Gastroesophageal sphincter (tissue), 3 donors: ENCODE results near the gene LTO1.

ENCODE experiments used
- CTCF ChIP-seq, 4 experiments: fragments of 200-600 bp in 2 of 4; fragments of 450-650 bp in 2 of 4; sonication (generic) in 1 of 4; IDR thresholded peaks; one replicate each; pipeline ENCODE4 v1.5.1; 2017 to 2019; ENCODE audit warnings: antibody characterized with exemption in 4 of 4, mild to moderate bottlenecking in 2 of 4, moderate library complexity in 2 of 4
- EP300 ChIP-seq: sonication (generic); formaldehyde crosslinking; IDR thresholded peaks from one replicate; pipeline ENCODE4 v1.6.1; 2017; ENCODE audit warnings: antibody characterized with exemption, mild to moderate bottlenecking

GRCh38 chr11:69647761-69648497 lies 27.2 kb downstream of the LTO1 start:
- TF ChIP-seq EP300 (no peak), CTCF (IDR thresholded peaks at IDR 0.05) (no peak)
